Activated T-helper 17 cell treated with anti-CD3 and anti-CD28 coated beads, Interleukin-2, amount 50 U/mL, for 72 hours (primary cell): Measurements from ENCODE around the gene ETV3. TPM values are rescaled to one million over a fixed set of nuclear protein-coding genes. Genes with fewer than 3 reads are reported as not detected.
"Not testable (repeated sequence)": the region's sequence is repeated elsewhere in the genome, so short reads cannot be mapped to it uniquely, and the experiment has no call there.

ENCODE experiments used
- ATAC-seq: fragments of 150-1000 bp; cut with Tn5 transposase; replicated peaks from 2 replicates; pipeline ENCODE4 v1.10.0; 2021; ENCODE audit warnings: mild to moderate bottlenecking, moderate library complexity
- H3K27ac Mint-ChIP-seq: one replicate; pipeline ENCODE4 v1.8.0; 2022; ENCODE audit warnings: mixed read lengths
- H3K27me3 Mint-ChIP-seq: one replicate; pipeline ENCODE4 v1.8.0; 2022; ENCODE audit warnings: mixed read lengths
- H3K36me3 Mint-ChIP-seq: one replicate; pipeline ENCODE4 v1.8.0; 2022; ENCODE audit warnings: low read depth, mild to moderate bottlenecking, mixed read lengths
- H3K4me1 Mint-ChIP-seq: one replicate; pipeline ENCODE4 v1.8.0; 2022; ENCODE audit warnings: mixed read lengths
- H3K4me3 Mint-ChIP-seq: one replicate; pipeline ENCODE4 v1.8.0; 2022; ENCODE audit warnings: mild to moderate bottlenecking, mixed read lengths
- H3K9me3 Mint-ChIP-seq: one replicate; pipeline ENCODE4 v1.8.0; 2022; ENCODE audit warnings: mixed read lengths
- total RNA-seq, 2 donors: library from RNA; stranded (reverse); gene quantifications; one replicate each; pipeline ENCODE4 v1.2.3, GENCODE V29; 2022

ETV3 gene
- total RNA-seq = 10 to 100 TPM; 18.4 to 39.4 TPM

GRCh38 chr1:157138220-157139051 lies at the start of gene ETV3:
Gene ETV3 (minus strand): TSS chr1:157138395. CDS start chr1:157136352, 2,043 bp downstream.
- Mint-ChIP-seq H3K36me3 (peaks cover 46% of the 10 kb centered on the region), H3K9me3 (no peaks in the 10 kb centered on the region)

GRCh38 chr1:157186281-157186992 lies 48.2 kb upstream of the ETV3 start:
- H3K27ac Mint-ChIP-seq = no peak overlapping the region
- no peak overlapping the region for H3K4me3 Mint-ChIP-seq
- no peaks in the 10 kb centered on the region for H3K36me3 Mint-ChIP-seq
- peaks cover 32% of the 10 kb centered on the region for H3K27me3 Mint-ChIP-seq
- H3K4me1 Mint-ChIP-seq = no peaks in the 10 kb centered on the region
- no peak for ATAC-seq
- H3K9me3 Mint-ChIP-seq = no peaks in the 10 kb centered on the region

More at GRCh38 chr1:157138220-157139051, at the start of gene ETV3:
- ATAC-seq = peak; percentile 78
- no peaks in the 10 kb centered on the region for H3K27me3 Mint-ChIP-seq
- peaks cover 60% of the 10 kb centered on the region for H3K4me1 Mint-ChIP-seq
- H3K27ac Mint-ChIP-seq = peak within 1 kb of the TSS; percentile 86
- peak within 1 kb of the TSS; percentile 93 for H3K4me3 Mint-ChIP-seq

- H3K27me3 Mint-ChIP-seq = peaks cover 39% of the 10 kb centered on the region
- H3K4me3 Mint-ChIP-seq = no peak overlapping the region
- ATAC-seq = no peak
- no peaks in the 10 kb centered on the region for H3K36me3 Mint-ChIP-seq
- H3K4me1 Mint-ChIP-seq = no peaks in the 10 kb centered on the region
- H3K9me3 Mint-ChIP-seq = no peaks in the 10 kb centered on the region
- no peak overlapping the region for H3K27ac Mint-ChIP-seq
Measured at GRCh38 chr1:157183870-157184269, 45.7 kb upstream of the ETV3 start.

GRCh38 chr1:157182371-157182770 lies 44.2 kb upstream of the ETV3 start:
- not testable (repeated sequence) for H3K9me3 Mint-ChIP-seq, H3K36me3 Mint-ChIP-seq, H3K27ac Mint-ChIP-seq, ATAC-seq, H3K4me1 Mint-ChIP-seq, H3K4me3 Mint-ChIP-seq
- peaks cover 36% of the 10 kb centered on the region for H3K27me3 Mint-ChIP-seq

GRCh38 chr1:157181790-157182189 lies 43.6 kb upstream of the ETV3 start:
- peaks cover 35% of the 10 kb centered on the region for H3K27me3 Mint-ChIP-seq
- no peaks in the 10 kb centered on the region for H3K36me3 Mint-ChIP-seq
- H3K4me3 Mint-ChIP-seq = no peak overlapping the region
- no peaks in the 10 kb centered on the region for H3K9me3 Mint-ChIP-seq
- no peak overlapping the region for H3K27ac Mint-ChIP-seq
- no peaks in the 10 kb centered on the region for H3K4me1 Mint-ChIP-seq
- no peak for ATAC-seq

GRCh38 chr1:157181258-157181657 lies 43.1 kb upstream of the ETV3 start:
- no peak overlapping the region for H3K4me3 Mint-ChIP-seq

GRCh38 chr1:157178490-157178889 lies 40.3 kb upstream of the ETV3 start:
- H3K27me3 Mint-ChIP-seq = peaks cover 33% of the 10 kb centered on the region
- H3K27ac Mint-ChIP-seq = no peak overlapping the region
- no peak overlapping the region for H3K4me3 Mint-ChIP-seq
- H3K9me3 Mint-ChIP-seq = no peaks in the 10 kb centered on the region
- H3K4me1 Mint-ChIP-seq = no peaks in the 10 kb centered on the region
- no peak for ATAC-seq
- no peaks in the 10 kb centered on the region for H3K36me3 Mint-ChIP-seq

More at GRCh38 chr1:157181258-157181657, 43.1 kb upstream of the ETV3 start:
- Mint-ChIP-seq H3K36me3 (no peaks in the 10 kb centered on the region), H3K27me3 (peaks cover 31% of the 10 kb centered on the region), H3K4me1 (no peaks in the 10 kb centered on the region), H3K27ac (no peak overlapping the region), H3K9me3 (no peaks in the 10 kb centered on the region)
- no peak for ATAC-seq

GRCh38 chr1:157177733-157178394 lies 39.7 kb upstream of the ETV3 start:
- H3K4me3 Mint-ChIP-seq = no peak overlapping the region
- no peaks in the 10 kb centered on the region for H3K9me3 Mint-ChIP-seq
- no peak for ATAC-seq
- H3K4me1 Mint-ChIP-seq = no peaks in the 10 kb centered on the region
- peaks cover 33% of the 10 kb centered on the region for H3K27me3 Mint-ChIP-seq
- no peak overlapping the region for H3K27ac Mint-ChIP-seq
- no peaks in the 10 kb centered on the region for H3K36me3 Mint-ChIP-seq

- no peak overlapping the region for H3K27ac Mint-ChIP-seq
- no peaks in the 10 kb centered on the region for H3K9me3 Mint-ChIP-seq
- H3K4me3 Mint-ChIP-seq = no peak overlapping the region
- peaks cover 31% of the 10 kb centered on the region for H3K27me3 Mint-ChIP-seq
- ATAC-seq = no peak
- H3K36me3 Mint-ChIP-seq = no peaks in the 10 kb centered on the region
- H3K4me1 Mint-ChIP-seq = no peaks in the 10 kb centered on the region
Measured at GRCh38 chr1:157176591-157177121, 38.5 kb upstream of the ETV3 start.

GRCh38 chr1:157176016-157176415 lies 37.8 kb upstream of the ETV3 start:
- H3K36me3 Mint-ChIP-seq = no peaks in the 10 kb centered on the region

GRCh38 chr1:157173900-157174410 lies 35.8 kb upstream of the ETV3 start:
- Mint-ChIP-seq H3K4me1 (no peaks in the 10 kb centered on the region), H3K36me3 (no peaks in the 10 kb centered on the region)
- no peak for ATAC-seq

More at GRCh38 chr1:157176016-157176415, 37.8 kb upstream of the ETV3 start:
- H3K9me3 Mint-ChIP-seq = no peaks in the 10 kb centered on the region
- no peak overlapping the region for H3K4me3 Mint-ChIP-seq
- no peak overlapping the region for H3K27ac Mint-ChIP-seq
- no peaks in the 10 kb centered on the region for H3K4me1 Mint-ChIP-seq
- H3K27me3 Mint-ChIP-seq = peaks cover 31% of the 10 kb centered on the region
- no peak for ATAC-seq

GRCh38 chr1:157173241-157173640 lies 35.0 kb upstream of the ETV3 start:
- H3K36me3 Mint-ChIP-seq, H3K4me3 Mint-ChIP-seq, ATAC-seq, H3K4me1 Mint-ChIP-seq, H3K27ac Mint-ChIP-seq, H3K9me3 Mint-ChIP-seq: not testable (repeated sequence)
- peaks cover 17% of the 10 kb centered on the region for H3K27me3 Mint-ChIP-seq

More at GRCh38 chr1:157173900-157174410, 35.8 kb upstream of the ETV3 start:
- Mint-ChIP-seq H3K4me3 (no peak overlapping the region), H3K27me3 (peaks cover 19% of the 10 kb centered on the region), H3K9me3 (no peaks in the 10 kb centered on the region), H3K27ac (no peak overlapping the region)

GRCh38 chr1:157172591-157172990 lies 34.4 kb upstream of the ETV3 start:
- peaks cover 14% of the 10 kb centered on the region for H3K27me3 Mint-ChIP-seq
- H3K4me3 Mint-ChIP-seq, H3K4me1 Mint-ChIP-seq, H3K9me3 Mint-ChIP-seq, H3K27ac Mint-ChIP-seq, H3K36me3 Mint-ChIP-seq, ATAC-seq: not testable (repeated sequence)

- H3K27me3 Mint-ChIP-seq = peaks cover 14% of the 10 kb centered on the region
- peak; percentile 44 for ATAC-seq
- not testable (repeated sequence) for H3K9me3 Mint-ChIP-seq, H3K4me1 Mint-ChIP-seq, H3K27ac Mint-ChIP-seq, H3K36me3 Mint-ChIP-seq, H3K4me3 Mint-ChIP-seq
Measured at GRCh38 chr1:157171903-157172503, 33.8 kb upstream of the ETV3 start.
